ENCODE measurements around the gene LMBR1.

Gene LMBR1

DNA sequence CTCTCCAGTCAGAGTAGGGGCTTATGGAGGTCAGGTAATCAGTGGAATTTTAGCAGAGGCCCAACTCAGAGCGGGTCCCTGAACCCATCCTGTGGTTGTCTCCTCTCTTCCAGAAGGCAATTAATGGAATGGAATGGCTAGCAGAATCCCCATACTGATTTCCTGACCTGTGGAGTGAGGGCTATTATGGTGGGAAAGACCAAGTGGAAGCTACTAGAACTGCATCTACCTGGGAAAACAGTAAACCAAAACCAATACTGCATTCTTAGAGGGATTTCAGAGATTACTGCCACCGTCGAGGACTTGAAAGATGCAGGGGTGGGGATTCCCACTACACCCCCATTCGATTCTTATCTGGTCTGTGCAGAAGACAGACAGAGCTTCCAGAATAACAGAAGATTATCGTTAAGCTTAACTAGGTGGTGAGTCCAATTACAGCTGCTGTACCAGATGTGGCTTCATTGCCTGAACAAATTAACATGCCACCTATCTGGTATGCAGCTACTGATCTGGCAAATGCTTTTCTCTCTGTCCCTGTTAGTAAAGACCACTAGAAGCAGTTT lies 73.2 kb downstream of the LMBR1 start:
- Histone ChIP-seq H3K4me3 (ENCODE audit: low read length) (no peak overlapping the region), H3K4me2 (ENCODE audit: low read length) (no peak overlapping the region), H3K36me3 (ENCODE audit: control insufficient read depth, low read length) (peaks cover 19% of the 10 kb centered on the region), H3K9me2 (replicated peaks; ENCODE audit: control insufficient read depth, low read length) (no peaks in the 10 kb centered on the region), H3K27ac (ENCODE audit: low read depth, low read length) (no peak overlapping the region), H3K27me3 (ENCODE audit: control insufficient read depth, low read length) (no peaks in the 10 kb centered on the region), H3F3A (ENCODE audit: control insufficient read depth, insufficient read depth) (peaks cover 5% of the 10 kb centered on the region), H3K4me1 (ENCODE audit: control insufficient read depth, low read length) (no peaks in the 10 kb centered on the region), H4K20me1 (ENCODE audit: control insufficient read depth, insufficient read depth, low read depth, low read length) (0 out of 2 replicates have a peak, but pooled peaks cover 4% of the 10 kb centered on the region), H3K9me3 (ENCODE audit: control insufficient read depth, insufficient read depth, low read length) (no peaks in the 10 kb centered on the region), H3K79me2 (ENCODE audit: control insufficient read depth, low read length) (no peaks in the 10 kb centered on the region)
- no peak for TF ChIP-seq EZH2phosphoT487 (IDR thresholded peaks at IDR 0.05; ENCODE audit: borderline replicate concordance, low read length)
- TF ChIP-seq, protein P1, sequence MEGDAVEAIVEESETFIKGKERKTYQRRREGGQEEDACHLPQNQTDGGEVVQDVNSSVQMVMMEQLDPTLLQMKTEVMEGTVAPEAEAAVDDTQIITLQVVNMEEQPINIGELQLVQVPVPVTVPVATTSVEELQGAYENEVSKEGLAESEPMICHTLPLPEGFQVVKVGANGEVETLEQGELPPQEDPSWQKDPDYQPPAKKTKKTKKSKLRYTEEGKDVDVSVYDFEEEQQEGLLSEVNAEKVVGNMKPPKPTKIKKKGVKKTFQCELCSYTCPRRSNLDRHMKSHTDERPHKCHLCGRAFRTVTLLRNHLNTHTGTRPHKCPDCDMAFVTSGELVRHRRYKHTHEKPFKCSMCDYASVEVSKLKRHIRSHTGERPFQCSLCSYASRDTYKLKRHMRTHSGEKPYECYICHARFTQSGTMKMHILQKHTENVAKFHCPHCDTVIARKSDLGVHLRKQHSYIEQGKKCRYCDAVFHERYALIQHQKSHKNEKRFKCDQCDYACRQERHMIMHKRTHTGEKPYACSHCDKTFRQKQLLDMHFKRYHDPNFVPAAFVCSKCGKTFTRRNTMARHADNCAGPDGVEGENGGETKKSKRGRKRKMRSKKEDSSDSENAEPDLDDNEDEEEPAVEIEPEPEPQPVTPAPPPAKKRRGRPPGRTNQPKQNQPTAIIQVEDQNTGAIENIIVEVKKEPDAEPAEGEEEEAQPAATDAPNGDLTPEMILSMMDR (IDR thresholded peaks at IDR 0.05; ENCODE audit: low read depth, low read length, poor library complexity, severe bottlenecking), result no peak

DNA sequence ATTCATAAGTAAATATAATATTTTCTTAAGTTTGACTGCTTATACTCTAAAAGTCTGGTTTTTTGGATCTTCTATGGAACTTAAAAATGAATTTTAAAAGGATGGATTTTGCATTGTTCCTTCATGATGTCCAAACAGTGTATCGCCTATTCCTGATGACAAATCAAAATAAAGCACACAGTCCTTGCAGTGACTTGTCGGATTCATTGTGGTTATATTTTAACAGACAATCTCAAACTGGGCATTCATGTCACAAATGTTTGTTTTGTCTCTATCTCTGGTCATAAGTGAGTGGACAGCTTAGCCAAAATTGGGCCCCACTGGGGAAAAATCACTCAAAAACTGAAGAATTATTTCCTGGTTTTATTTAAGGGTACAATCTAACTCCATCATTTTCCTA lies 74.8 kb downstream of the LMBR1 start:
- Histone ChIP-seq H3K9me2 (replicated peaks; ENCODE audit: control insufficient read depth, low read length) (no peaks in the 10 kb centered on the region), H4K20me1 (ENCODE audit: control insufficient read depth, insufficient read depth, low read depth, low read length) (0 out of 2 replicates have a peak, but pooled peaks cover 4% of the 10 kb centered on the region), H3K79me2 (ENCODE audit: control insufficient read depth, low read length) (no peaks in the 10 kb centered on the region), H3K4me2 (ENCODE audit: low read length) (no peak overlapping the region), H3K27me3 (ENCODE audit: control insufficient read depth, low read length) (no peaks in the 10 kb centered on the region), H3K4me3 (ENCODE audit: low read length) (no peak overlapping the region), H3K36me3 (ENCODE audit: control insufficient read depth, low read length) (peaks cover 11% of the 10 kb centered on the region), H3K9me3 (ENCODE audit: control insufficient read depth, insufficient read depth, low read length) (no peaks in the 10 kb centered on the region), H3K4me1 (ENCODE audit: control insufficient read depth, low read length) (no peaks in the 10 kb centered on the region), H3F3A (ENCODE audit: control insufficient read depth, insufficient read depth) (peaks cover 5% of the 10 kb centered on the region), H3K27ac (ENCODE audit: low read depth, low read length) (no peak overlapping the region)
- TF ChIP-seq, protein P1 (IDR thresholded peaks at IDR 0.05; ENCODE audit: low read depth, low read length, poor library complexity, severe bottlenecking), result no peak
- no peak for TF ChIP-seq EZH2phosphoT487 (IDR thresholded peaks at IDR 0.05; ENCODE audit: borderline replicate concordance, low read length)

DNA sequence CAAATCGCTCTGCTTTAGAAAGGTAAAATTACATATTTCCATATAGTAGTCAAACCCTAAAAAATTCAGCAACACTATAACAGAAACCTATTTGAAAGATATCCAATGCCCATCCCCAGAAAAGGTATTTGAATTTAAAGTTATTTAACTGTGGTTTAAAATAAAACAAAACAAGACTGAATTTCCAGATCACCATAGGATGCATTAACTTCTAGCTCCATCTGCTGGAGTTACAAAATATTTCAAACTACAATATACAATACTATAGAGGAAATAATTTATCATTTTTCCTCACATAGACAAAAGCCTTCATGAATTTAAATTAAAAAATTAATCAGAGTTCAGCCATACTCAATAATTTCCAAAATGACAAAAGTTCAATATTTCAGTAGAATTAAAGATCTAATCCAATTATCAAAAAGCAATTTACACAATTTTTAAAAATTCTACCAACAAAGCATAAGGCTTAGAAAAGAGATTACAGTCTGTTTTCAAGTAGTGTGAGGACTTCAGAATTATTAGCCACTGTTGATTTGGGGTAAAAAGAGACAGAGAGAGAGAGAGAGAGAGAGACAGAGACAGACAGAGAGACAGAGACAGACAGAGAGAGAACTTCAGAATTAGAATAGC lies 75.9 kb downstream of the LMBR1 start:
- Histone ChIP-seq H3K36me3 (ENCODE audit: control insufficient read depth, low read length) (peaks cover 21% of the 10 kb centered on the region), H3K4me2 (ENCODE audit: low read length) (no peak overlapping the region), H3K9me3 (ENCODE audit: control insufficient read depth, insufficient read depth, low read length) (no peaks in the 10 kb centered on the region), H3K27ac (ENCODE audit: low read depth, low read length) (no peak overlapping the region), H3K79me2 (ENCODE audit: control insufficient read depth, low read length) (no peaks in the 10 kb centered on the region), H3K27me3 (ENCODE audit: control insufficient read depth, low read length) (no peaks in the 10 kb centered on the region), H3K4me1 (ENCODE audit: control insufficient read depth, low read length) (no peaks in the 10 kb centered on the region), H3F3A (ENCODE audit: control insufficient read depth, insufficient read depth) (peaks cover 5% of the 10 kb centered on the region), H4K20me1 (ENCODE audit: control insufficient read depth, insufficient read depth, low read depth, low read length) (0 out of 2 replicates have a peak, but pooled peaks cover 4% of the 10 kb centered on the region), H3K4me3 (ENCODE audit: low read length) (no peak overlapping the region), H3K9me2 (replicated peaks; ENCODE audit: control insufficient read depth, low read length) (no peaks in the 10 kb centered on the region)
- TF ChIP-seq EZH2phosphoT487 (IDR thresholded peaks at IDR 0.05; ENCODE audit: borderline replicate concordance, low read length), result no peak
- TF ChIP-seq, protein P1 (IDR thresholded peaks at IDR 0.05; ENCODE audit: low read depth, low read length, poor library complexity, severe bottlenecking), result peak; percentile 38

Data from DOHH2 (cell line).